Stimulated activated CD4-positive, alpha-beta T cell treated with anti-CD3 and anti-CD28 coated beads, TNF-alpha, amount 100 ng/mL, for 4 hours (primary cell): ENCODE data around the gene DECR2.
"Not testable (repeated sequence)": the region's sequence is repeated elsewhere in the genome, so short reads cannot be mapped to it uniquely, and the experiment has no call there.

Experiments used
- DNase-seq, 3 experiments: peaks; one replicate each; pipeline ENCODE4 v3.0.0-alpha.2; 2020; ENCODE audit warnings: low read depth in 3 of 3

Gene DECR2

DNA sequence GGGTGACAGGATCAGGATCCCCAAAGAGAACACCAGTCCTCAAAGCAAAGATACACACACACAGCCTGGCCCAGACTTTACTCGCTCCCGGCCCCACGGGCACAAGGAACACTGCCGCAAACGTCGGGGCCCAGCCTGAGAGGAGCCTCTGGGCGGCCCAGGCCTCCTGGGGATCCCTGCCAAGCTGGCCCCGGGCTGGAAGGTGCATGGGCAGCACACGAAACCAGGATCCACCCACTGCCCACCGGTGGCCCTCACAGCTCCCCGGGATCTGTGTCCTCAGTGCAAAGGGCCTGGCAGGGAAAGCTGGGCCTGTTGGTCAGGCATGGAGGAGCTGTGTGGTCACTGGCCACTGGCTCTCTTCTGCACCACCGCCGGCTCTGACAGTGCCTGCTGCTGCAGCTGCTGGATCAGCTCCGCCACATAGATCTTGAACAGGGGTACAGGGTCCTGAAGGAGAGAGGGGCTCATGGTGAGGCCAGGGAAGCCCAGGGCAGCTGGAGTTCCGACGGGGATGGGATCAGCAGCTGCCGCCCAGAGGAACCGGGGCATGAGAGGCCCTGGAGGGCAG lies 34.3 kb upstream of the DECR2 start:
- no peak for DNase-seq

DNA sequence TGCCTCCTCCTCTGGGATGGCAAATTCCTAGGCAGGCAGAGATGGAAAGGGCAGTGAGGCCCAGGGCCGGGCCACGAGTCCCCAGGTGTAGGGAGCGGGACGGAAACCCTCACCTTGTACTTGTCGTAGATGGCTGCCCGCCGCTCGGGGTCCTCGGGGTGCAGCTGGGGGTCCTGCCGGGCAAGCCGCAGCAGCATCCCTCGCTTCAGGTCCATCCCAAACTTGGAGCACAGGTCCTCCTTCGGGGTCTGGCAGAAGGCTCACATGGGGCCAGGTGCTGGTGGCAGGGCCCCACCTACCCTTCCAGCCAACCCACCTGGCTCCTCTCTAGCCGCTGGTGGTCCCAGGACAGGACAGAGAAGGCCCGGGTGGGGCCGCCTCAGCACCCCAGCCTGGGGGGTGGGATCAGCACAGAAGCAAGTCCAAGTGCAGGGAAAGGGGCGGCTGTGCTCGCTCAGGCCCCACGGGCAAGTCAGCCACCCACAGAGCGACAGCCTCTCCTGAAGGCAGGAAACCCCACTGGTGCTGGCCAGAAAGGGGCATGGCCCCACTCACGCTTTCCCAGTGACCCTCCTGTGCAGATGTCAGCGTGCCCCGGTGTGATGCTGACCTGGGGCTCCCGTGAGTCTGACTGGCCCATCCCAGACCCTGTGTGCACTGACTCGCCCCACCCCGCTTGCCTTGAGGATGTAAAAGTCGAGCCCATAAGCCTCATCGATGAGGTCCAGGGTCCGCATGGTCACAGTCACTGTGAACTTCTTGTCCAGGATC lies 33.1 kb upstream of the DECR2 start:
- no peak for DNase-seq

DNA sequence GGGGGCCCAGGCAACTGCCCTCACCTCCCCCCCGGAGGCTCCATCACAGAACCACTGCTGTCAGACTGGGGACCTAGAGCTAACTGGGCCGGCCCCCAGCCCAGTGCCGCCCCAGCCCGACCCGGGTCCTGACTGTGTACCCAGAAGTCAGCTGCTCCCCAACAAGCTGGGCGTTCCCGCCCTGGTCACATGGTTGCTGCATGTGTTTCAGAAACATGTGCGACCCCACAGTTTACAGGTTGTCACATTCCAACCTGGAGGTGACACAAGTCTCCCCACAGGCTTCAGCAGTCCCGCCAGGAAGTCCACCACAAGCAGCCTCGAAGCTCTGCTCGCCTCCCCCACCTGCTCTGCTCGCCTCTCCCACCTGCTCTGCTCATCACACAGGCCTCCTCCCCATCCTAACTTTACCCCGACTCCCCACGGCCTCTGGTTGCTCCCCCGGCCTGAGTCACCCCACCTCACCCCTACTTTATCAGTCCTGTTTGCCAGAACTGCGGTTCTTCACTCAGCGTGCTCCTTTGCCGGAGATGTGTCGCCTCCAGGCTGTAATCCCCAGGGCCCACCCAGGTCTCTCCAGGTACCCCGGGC lies 32.3 kb upstream of the DECR2 start:
- DNase-seq: no peak

DNA sequence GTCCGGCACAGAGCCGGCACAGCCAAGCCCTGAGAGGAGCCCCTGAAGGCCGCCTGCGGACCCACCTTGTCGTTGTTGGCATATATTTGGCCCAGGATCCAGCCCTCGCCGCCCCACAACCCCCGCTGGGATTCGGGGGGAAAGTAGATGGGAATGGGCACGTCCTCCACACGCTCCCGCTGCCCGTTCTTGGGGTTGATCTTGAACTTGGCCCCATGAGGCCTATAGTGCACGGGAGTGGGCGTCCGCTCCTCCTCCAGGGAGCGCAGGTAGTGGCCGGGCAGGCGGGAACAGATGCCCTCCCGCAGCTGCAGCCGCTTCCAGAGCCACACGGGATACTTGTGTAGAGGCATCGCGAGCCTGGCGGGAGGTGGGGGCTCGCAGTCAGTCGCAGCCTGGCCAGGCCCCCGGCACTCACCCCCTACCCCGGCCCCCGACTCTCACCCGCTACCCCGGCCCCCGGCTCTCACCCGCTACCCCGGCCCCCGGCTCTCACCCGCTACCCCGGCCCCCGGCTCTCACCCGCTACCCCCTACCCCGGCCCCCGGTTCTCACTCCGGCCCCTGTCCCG lies 31.7 kb upstream of the DECR2 start:
- DNase-seq: no peak

DNA sequence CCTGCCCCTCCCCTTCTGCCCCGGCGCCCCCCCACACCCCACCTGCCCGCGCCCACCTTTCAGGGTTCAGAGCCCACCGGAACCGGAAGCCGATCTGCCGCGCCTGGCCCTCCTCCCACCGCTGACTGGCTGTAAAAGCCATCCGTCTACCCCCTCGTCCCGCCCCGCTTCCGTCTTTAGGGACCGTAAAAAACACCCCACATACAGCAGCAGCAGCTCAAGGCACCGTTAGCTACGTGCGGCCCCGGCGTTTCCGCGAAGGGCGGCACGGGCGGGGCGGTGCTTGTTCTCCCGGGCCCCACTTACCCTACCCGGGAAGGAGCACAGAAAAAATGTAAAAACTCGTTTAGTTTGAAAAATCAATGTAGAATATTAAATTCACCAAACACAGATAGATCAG lies 31.2 kb upstream of the DECR2 start, which contains the start of gene MRPL28:
TSS of gene MRPL28 (minus strand) at position 96 of the 400 bp plus-strand sequence. CDS start 320 bp downstream, outside the sequence.
- DNase-seq: peak; percentile 85 to 92 (median 89)

DNA sequence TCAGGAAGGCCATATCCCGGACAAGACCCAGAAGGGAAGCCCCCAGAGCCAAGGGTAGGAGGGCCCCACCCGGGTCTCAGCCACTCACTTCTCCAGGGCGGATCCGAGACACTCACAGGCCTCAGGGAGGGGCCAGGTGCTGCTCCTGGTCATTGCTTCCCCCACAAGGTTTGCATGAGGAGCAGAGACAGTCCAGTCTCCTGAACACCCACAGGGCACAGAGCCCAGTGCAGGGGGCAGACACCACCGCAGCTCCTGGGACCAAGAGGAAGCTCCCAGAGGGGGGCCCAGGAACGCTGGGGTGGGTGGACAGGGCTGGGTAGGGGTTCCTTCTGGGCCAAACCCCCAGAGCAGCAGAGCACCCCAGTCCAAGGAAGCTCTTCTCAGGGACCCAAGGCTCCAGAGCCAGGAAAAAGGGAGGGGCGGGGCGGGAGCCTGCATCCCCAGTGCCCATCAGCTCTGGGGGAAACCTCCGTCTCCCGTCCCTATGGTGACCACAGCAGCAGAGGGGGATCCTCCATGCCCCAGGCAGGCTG lies 30.6 kb upstream of the DECR2 start:
- no peak for DNase-seq

DNA sequence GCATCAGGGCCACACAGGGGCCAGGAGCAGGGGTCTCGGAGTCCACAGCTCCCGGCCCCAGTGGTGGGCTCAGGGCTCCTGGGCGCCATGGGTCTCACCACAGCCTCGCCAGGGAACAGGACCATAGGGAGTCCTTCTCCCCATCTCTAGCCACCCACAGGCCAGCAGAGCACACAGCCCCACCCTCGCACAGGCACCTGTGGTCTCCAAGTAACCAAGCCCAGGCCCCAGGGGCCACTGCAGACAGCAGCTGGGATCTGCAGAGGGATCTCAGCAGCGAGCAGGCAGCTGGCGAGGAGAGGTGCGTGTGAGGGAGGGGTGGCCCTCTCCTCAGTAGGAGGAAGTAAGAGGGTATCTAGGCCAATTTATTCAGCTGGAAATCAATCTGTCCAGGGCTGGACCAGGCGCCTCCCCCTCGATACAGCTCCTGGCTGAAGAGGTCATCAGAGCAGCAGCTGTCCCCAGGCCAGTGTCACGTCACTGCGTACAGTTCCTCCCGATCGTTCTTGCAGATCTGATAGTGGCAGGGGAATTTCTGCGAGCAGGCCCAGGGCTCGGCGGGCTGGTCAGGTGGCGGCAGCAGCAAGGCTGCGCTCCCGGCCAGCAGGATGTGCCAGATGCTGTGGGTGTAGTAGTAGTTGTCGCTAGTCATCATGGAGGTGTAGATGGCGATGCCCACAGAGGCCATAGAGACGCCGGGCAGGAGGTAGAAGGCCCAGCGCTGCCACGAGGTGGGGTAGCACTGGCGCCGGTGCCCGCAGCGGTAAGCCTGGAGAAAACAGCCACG lies 30.0 kb upstream of the DECR2 start:
- no peak for DNase-seq

DNA sequence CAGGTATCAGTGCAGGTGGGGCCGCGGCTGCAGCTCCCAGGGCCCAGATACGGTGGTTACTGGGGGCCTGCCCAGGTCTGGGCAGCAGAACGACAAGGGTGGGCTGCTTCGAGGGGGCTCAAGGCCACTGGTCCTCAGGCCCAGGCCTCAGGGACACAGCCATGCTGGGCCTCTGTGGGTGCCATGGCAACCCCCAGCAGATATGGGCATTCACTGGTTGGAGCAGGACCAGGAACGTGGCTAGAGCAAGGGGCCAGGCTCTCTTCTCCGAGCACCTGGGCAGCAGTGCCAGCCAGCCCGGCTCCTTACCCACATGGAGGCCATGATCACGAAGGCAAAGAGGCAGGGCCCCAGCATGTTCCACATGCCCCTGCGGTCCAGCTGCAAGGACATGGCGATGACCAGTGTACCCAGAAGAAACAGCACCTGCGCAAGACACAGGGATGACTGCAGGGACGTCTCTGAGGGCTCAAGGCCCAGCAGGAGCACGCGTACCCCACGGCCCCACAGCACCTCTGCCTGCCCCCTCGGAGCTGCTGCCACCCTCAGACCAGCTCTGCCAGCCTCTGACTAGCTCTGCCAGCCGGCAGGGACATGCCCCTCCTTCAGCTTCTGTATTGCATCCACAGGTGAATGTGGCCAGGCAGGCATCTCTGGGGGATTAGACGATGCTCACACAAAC lies 29.2 kb upstream of the DECR2 start:
- DNase-seq: no peak

DNA sequence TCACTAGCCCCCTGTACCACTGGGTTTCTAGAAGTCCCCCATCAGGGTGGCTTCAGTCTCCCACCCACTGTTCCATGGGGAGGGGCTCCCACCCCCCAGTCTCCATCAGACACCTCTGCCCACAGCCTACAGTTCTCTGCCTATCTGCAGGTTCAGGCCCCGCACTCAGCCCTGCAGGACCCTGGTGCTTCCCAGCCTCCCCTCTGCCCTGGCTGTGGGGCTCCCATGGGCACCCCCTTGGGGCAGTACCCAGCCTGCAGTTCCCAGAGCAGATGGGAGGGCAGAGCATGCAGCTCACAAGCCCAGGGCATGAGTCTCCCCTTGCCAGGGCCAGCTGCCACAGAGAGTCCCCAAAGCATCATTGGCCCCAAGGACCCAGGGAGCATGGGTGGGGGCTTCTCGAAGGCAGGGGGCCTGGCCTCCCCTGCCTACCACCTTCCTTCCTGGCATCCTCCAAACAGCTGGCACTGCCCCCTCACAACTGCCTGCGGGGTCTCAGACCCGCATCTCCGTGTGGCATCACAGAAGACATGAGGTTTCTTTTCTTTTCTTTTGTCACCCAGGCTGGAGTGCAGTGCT lies 28.6 kb upstream of the DECR2 start:
- DNase-seq: no peak

DNA sequence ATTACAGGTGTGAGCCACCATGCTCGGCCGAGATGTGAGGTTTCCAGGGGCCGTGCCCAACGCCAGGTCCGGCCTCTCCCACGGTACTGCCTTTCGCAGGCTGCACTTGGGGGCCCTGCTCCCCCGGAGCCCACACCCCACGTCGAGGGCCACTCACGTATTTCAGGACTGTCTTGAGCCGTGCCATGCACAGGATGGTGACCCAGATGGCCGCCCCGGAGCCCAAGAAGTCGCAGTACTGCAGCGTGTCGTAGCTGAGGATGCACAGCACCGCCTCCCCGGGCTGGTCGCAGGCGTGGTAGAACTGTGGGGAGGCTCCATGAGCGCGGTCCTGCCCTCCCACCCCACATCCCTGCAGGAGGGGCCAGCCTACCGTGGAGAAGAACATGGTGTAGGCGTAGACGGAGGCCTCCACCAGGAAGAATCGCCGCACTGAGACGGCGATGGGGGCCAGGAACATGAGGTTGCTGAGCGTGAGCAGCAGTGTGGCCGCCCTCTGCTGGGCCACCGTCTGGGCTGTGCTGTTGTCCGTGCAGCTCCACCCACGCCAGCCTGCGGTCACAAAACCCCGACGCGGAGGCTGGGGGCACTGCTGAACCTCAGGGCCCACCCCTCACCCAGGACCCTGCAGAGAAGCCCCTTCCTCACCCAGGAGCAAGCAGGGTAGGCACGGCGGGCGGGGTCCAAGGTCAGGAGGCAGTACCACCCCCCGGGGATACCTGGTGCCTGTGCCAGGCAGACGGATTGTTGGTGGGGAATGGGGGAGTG lies 27.7 kb upstream of the DECR2 start:
- DNase-seq: no peak

DNA sequence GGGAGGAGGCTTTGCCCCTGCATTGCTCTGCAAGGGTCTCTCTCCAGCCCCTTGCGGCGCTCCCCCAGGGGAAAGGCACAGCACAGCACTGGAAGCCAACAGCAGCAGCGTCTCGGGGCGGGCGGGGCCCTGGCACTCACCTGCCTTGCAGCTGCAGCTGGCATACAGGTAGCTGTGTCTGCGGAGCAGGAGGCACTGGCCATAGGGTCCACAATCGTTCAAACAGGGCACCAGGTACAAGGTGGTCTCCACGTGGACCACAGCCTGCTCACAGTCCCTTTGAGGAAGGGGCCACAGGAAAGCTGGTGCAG lies 27.1 kb upstream of the DECR2 start:
- DNase-seq: no peak

DNA sequence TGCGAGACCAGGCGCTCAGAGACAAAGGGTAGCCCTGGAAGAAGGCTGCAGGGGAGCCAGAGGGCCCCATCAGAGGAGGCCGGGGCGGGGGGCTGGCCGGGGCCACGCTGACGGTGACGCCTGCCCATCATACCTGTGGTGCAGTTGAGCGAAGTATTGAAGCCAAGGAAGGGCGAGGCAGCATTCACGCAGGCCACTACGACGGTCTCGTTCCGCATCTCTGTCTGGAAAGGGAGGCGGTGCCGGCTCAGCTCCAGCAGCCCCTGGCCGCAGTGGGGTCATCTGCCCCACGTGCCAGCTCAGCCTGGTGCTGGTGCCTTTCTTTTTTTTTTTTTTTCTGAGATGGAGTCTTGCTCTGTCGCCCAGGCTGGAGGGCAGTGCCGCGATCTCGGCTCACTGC lies 26.5 kb upstream of the DECR2 start:
- DNase-seq: no peak

DNA sequence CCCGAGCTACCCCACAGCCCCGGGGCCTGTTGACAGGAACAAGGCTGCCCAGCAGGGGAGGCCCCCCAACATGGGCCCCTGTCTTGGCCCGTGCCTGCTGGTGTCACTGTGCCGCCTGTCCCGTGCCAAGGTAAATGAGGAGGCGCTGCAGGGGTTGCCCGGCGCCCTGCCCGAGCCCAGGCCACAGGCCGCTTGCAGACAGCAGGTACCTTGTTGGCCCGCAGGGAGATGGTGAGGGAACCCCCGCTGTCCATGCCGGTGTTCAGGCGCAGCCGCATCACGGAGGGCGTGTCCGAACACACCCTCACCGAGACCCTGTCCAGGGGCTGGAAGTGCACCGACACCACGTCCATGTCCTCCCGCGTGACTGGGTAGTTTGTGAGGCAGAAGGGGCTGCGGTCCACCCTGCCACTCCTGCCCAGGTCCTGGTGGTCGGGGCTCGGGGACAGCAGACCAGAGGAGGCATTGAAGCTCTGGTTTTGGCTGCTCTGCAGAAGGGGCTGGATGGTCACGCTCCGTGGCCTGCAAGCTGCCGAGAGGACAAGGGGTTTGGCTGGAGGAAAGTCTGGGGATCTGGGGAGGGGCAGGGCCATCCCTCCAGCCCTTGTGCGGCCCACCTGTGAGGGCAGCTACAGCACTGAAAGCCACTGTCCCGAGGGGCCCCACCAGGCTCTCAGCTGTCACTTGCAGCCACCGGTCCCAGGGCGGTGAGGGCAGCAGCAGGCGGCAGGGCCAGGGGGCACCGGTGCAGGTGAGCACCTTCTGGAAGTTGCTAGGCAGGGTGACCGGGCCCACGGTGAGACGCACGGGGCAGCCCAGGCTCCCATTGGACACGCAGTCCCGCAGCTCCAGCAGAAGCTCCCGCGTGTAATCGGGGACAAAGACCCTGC lies 25.5 kb upstream of the DECR2 start:
- DNase-seq: no peak

DNA sequence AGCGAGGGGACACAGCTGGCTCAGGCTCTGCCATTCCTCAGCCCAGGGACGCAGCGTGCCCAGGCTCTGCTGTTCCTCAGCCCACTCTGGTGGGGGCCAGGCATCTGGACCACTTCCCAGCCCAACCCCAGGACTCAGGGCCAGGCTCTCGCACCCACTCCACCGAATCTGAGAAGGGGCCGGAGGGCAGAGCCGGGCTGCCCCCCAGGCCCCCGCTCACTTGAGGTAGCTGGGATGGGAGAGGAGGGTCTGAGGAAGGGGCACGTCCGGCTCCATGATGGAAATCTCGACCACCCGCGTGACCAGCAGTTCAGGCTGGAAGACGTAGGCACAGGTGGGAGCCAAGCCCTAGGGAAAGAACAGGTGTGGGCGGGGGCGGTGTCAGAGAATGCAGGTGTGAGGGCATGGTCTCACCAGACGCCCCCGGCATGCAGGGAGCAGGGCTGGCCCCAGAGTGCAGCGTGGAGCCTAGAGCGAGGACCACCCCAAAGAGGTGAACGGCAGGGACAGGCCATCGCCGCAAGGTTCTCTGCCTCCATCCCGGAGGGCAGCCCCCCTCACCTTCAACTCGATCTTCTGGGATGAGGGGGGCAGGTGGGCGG lies 24.8 kb upstream of the DECR2 start:
- no peak for DNase-seq

DNA sequence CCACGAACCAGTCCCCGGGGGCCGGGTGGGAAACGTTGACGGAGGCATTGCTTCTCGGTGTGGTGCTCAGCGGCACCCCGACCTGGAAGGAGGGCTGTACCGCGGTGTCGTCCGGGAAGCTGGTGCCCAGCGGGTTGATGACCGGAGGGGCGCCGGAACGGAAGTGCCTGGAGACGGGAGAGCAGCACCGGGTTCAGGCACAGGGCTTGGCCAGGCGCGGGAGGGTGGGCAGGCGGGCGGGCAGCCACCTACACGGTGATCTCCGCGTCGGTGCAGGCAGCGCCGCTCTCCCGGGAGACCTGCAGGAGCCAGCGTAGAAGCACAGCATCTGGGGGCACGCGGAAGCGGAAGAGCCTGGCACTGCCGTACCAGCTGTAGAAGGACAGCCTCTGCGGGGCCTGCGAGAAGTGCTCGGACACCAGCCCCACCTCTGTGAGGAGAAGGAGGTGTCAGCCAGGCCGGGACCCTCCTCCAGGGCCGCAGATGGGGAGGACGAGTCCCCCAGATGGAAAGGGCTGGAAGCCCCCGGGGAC lies 24.2 kb upstream of the DECR2 start:
- no peak for DNase-seq

DNA sequence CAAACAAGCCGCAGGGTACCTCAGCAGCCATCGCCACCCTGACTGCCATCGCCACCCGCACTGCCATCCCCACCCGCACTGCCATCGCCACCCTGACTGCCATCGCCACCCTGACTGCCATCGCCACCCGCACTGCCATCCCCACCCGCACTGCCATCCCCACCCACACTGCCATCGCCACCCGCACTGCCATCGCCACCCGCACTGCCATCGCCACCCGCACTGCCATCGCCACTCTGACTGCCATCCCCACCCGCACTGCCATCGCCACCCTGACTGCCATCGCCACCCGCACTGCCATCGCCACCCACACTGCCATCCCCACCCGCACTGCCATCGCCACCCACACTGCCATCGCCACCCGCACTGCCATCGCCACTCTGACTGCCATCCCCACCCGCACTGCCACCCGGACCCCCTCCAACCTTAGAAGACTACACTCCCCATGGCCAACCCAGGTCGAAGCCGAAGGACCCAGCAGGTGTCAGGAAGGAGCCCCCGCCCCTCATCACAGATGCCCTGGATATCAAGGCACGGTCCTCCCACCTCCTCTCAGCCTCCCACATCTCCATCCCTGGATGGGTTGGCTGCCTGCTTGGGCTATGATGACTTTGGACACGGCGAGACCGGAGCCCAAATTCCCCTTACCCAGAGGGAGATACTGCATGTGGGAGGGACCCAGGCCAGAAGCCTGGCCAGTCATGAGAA lies 23.4 kb upstream of the DECR2 start:
- DNase-seq: not testable (repeated sequence)

DNA sequence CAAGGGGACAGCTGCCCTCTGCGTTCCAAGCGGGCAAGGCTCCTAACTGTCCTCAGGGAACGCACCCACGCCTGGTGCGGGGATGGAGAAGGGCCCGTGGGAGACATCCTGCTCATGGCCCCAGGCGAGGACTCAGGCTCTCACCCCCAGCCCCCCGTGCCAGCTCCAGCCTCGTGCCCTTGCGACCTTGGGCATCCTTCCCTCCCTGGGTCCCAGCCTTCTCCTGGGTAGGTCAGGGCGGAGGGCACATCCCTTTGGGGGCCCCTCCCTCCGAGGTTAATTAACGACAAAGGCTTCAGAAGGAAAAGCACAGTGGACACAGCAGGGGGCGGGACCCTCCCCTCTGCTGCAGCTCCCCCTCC lies 22.9 kb upstream of the DECR2 start:
- no peak for DNase-seq
